Activated T-cell treated with anti-CD3 and anti-CD28 coated beads for 48 hours (primary cell): ENCODE data around the gene SOX2.

ENCODE experiments used
- DNase-seq: peaks from one replicate; pipeline ENCODE4 v3.0.0-alpha.2; 2020; ENCODE audit warnings: low read depth

Gene SOX2

DNA sequence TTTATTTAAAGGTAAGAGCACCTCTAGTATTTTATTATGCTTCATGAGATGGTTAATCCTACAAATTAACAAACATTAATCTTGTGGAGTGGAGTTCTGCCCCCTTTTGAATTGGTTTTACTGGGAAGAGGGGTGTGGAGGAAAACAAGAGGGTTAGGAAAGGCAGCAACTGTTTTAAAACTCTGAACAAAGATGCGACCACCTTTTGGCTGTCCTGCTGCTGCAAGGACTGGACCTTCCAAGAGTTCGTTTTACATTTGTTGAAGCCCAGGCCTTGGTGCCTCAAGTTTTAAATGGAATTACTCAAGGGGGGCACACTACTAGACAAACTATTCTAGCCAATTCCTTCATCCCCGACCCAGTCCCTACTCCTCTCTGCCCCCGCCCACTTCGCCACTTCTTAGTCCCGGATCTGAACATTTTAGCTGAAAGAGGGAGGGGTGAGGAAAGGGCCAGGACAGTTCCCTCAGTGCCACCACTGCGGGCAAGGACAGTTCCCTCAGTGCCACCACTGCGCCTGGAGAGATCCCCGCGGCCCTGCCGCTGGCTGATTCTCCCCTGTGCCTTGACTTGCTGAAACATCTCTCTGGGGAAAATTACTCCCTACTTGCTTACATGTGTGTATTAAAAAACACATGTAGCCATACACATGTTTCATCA is 11.2 kb downstream of the SOX2 start:
- DNase-seq: no peak

DNA sequence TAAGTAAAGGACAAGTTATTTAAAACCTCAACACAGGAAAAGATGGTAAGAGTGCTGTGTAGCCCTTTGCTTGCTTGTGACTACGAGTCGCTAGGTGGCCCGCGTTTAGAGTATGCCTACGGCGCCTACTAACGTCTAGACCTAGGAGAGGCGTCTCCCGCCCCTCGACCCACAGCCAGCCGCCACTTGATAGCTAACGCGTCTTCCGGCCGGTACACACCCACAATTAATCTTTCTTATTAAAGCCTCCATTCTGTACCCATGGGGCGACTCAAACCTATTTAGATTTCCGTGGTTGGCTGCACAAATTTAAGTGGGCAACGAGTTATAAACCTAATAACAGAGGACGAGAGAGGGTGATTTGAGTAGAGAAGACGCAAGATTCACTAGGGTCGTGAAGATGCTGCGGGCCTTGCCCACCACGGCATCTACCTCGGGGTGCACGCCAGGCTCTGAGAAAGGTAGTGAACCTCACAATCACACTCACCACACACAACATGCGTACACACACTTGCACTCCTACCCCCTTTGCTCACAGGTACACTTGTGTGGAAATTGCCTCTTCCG is 12.0 kb downstream of the SOX2 start:
- no peak for DNase-seq

DNA sequence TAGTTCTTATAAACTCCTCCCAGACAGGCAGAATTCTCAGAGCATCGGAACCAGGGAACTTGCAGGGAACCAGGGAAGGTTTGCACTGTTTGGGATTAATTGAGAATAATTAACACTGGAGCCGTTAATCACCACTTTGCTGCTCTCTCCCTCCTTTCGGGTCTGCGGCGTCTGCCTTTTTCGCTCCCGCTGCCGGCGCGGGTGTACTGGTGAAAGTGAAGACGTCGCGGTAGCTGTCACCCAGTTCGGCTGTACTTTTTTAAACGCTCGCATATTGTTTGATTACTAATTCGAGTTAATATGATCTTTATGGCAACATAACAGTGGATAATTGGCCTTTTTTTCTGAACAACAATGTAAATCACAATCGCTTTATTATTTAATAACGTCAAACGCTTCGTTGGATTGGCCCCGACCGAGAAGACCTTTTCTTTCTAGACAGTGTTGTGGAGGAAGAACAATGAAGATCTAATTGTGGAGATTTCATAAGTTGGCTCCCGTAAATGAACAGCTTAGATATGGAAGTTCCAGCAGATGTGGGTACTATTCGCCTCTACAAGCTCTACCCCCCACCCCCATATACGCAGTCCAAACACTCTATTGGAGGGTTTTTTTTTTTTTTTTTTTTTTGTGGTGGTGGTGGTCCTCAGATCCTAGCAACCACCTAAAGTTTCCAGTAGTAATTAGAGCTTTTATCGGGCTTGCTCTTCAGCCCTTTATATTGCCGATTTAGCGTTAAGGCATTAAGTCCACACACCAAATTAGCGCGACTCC is 12.7 kb downstream of the SOX2 start:
- DNase-seq: no peak

DNA sequence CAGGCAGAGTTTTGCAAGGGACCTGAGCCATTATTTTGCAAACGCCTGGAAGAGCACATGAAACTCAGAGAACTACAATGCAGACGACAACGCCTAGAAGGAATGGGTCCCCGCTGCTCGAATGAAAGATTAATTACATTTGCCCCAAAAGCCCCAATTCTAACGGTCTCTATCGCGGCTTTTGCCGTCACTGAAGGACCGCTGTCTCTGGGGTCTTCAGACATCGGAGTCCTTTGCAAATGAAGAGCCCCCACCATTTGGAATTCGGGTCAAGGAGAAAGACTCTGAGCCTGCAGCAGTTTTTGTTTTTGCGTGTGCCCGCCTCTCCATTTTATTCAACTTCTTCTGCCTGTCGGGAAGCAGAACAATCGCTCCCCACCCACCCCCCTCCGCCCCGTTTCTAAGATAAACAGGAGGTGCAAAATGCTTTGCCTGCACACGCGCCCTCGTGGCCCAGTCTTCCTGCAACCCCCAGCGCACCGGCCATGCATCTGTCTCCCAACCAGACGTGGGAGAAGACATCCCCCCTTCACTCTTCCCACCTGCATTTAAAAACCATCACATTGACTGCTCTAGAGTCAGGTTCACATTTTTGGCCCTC is 13.5 kb downstream of the SOX2 start:
- no peak for DNase-seq

DNA sequence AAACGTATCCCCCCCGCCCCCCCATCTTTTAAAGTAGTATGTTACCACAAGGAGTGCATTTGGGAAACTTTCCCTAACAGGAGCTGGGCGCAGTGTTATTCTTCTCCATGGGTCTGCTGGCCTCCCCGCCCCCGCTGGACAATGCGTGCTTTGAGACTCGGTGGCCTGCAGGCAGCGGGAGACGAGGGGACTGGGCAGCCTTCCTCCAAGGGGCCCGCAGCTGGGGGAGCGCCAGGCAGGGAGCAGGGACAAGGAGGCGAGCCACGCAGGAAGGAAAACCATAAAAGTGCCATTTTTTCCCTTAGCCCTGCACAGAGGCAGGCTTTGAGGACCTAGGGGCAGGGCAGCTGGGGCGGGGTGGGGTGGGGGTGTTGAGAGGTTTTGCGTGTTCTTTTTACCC is 14.1 kb downstream of the SOX2 start:
- no peak for DNase-seq

DNA sequence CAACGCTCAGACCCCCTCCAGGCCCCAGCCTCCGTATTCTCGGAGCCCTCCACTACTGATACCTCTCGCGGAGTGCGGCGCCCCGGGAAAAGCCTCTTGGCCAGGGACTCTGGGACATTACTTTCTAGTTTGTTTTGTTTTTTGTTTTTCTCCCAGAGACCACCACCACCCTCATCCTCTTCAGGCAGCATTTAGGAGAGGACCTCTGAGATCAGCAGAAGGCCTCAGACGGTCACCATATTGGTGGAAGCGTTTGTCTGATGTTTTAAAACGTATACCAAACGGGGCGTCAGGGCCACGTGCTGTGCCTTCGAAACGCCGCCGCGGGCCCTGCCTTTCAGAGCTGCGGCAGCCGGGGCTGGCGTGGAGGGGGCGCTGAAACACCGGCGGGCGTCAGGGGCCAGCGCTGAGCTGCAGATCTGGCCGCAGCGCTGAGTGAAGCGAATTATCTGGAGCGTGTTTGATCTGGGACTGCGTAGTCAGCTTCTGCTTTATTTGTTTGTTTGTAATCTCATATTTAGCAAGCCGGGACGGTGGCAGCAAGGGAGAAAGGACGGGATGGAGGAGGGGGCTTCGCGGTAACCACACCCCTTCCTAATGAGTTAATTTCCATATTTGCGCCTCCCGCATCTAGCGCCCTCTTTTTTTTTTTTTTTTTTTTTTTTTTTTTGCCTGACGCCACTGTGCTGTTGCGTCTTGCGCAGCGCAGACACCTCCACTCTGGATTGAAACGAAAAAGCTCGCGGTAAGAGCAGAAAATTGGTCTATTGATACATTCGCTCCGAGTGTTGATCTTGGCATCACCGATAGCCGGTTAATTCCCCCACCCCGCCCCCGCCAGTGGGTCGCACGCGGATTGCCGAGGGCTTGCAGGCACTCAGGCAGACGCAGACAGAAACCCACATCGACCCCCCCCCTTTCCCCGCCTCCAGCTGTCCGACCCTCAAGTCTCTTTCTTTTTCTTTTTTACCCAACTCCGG is 14.9 kb downstream of the SOX2 start:
- DNase-seq: no peak

DNA sequence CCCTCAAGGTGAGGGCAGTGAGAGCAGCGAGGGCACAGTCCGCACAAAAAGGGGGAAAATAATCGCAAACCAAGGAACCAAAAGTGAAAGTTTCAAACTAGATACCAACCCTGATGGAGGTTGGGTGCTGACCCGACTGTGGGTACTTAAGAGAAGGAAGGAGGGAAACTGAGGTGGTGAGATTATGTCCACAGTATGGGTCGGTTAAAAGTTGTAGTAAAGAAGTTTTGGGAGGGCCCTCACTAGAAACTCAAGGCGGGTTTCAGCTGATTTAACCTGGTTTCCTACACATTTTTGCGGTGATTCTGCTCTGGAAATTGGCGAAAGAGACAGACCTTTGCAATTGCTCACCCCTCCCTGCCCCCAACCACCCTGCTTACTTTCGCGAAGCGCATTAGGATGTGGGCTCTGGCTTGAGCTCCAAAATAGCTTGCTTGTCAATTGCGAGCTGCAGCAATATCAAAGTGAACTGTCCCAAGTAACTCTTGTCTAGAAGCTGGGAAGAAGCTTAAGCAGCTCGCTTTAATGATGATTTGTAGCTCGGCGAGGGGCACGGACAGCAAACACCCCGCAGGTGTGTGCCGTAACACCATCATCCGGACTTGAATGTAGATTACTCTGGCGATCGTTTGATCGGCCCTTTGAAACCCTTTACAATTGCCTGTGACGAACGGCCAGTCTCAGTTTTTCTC is 15.8 kb downstream of the SOX2 start:
- DNase-seq: no peak

DNA sequence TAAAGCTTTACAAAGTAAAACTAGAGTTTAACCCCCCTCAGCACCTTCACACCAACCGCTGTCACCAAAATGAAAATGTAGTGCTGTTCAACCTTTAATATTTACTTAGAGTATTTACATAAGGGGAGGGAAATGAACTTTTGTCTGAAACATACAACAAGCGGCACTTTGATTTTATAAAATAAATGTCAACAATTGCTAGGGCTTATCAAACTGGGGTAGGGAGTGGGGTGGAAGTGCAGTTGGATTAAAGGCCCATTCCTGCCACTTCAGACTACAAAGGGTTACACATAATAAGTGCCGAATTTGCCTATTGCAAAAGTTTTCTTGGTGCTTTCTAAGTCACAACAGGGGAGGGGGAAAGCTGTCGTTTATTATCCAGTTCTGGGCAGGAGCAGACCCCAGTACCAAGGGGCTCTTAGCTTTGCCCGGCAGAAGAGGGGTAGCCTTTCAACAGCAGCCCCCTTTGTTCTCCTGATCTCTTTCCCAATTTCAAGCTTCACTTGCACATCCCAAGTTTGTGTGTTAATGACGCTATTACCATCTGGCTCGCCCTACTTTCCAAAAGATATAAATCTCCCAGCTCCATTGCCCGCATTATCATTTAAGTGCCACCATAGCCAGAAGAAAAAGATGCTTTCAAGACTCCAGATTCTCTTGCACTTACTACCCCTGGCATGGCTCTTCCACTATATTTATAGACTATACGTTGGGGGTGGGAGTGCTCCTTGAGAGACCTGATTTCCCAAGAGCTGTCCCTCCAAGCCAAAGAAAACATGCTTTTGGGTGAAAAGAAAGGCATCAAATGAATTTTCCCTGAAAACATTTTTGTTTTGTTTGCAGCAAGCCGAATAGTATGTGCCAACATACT is 17.0 kb downstream of the SOX2 start:
- DNase-seq: no peak

DNA sequence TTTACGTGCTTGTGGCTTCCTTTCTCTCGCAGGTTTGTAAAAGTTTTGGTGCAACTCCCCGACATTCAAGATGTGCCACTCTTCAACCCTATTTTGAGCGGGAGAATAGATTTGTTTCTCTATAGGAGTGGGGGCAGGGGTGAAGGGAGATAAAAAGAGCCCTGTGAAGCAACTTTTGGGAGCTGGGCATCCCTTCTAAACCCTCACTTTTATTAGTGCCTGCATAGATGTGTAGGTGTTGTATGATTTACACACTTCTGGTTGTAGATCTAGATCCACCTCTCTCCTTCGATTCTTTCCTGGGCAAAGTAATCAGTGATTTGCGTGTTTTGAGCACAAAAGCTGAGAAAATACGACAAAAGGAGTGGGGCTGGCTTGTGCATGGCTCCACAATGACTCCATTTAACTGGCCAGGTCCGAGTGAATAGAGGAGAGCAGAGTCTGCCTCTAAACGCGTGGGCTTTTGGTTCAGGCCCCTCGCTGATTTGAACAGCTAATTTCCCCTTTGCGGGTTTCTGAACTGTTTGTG is 17.7 kb downstream of the SOX2 start:
- DNase-seq: no peak

DNA sequence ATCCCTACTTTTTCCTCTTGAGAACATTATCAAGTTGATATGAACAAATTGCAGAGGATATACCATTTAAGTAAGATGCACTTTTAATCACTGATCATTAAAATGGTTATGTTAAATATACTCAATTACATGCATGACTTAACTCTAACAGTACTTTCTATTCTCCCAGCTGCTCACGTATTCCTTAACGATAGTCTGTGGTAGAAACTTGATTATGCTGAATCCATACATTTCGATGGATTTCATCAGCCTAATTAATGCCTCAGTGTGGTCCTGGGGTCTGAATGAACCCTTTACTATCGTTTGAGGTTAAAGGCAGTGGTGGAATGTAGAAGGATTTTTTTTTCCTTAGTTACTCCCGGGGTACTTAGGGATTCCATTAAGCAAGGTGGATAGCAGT is 18.6 kb downstream of the SOX2 start:
- no peak for DNase-seq

DNA sequence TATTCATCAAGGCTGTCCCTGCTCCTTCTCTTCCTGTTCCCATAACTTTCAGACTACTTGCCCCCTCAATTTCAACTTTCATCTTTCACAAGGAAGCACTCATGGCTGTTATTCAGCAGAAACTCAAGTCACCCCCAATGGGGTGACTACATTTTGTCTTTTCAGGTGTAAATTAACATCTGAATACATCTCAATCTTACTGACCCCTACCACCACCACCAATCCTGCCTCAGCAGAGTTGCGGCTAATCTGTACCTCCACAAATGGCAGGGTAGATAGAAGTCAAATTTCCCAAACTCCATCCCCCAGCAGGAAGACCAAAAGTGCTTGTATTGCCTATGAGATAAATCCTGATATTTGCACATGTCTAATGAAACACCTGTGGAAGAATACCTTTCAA is 19.2 kb downstream of the SOX2 start:
- DNase-seq: no peak

DNA sequence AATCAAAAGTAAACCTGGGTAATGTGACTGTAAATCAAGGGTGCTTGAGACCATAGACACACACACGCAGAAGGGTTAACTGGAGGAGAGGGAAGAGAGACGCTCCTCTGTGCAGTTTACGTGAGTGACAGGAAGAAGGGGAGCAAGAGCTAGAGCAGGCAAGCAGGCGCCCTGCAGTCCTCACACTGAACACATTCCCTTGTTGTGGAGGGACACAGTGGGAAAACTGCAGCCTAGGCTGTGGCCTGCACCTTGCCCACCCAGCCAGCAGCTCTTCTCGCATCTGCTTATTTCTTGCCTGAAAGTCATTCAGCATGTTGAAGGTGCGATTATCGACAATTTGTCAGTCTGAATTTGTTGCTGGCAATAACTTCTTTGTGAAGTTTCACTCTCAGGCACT is 24.2 kb downstream of the SOX2 start:
- no peak for DNase-seq

DNA sequence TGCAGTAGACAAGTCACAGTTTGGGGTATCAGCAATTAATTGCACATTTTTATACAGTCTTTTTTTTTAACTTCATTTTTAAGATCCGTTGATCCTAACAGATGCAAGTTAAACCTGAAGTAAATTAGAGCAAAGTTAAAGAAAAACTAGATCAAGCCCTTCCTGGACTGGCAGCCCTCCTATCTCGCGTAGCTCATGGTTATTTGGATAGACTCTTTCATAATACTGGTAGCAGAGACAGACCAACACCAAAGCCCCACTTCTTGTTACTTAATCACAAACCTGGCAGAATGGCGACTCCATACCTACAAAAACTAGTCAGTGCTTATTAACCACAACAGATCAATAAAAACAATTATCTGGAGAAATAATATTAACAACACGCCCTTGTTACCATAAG is 26.8 kb downstream of the SOX2 start:
- no peak for DNase-seq

DNA sequence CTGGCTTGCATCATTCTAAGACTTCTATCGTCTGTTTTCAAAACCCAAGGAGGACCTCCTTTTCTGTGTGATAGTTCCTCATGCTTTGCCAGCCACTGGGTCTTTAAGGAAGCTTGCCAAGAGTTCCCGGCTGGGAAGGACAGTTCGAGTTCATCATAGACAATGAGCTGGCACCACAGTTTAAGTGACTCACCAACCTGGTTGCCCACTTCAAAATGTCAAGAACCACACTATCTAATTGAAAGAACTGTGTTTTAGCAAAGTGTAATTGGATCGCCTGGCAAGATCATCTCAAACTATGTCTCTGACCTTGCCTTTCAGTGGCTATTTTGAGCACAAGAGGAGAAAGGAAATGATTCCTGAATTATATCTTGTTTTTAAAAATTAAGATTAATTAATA is 27.9 kb downstream of the SOX2 start:
- no peak for DNase-seq

DNA sequence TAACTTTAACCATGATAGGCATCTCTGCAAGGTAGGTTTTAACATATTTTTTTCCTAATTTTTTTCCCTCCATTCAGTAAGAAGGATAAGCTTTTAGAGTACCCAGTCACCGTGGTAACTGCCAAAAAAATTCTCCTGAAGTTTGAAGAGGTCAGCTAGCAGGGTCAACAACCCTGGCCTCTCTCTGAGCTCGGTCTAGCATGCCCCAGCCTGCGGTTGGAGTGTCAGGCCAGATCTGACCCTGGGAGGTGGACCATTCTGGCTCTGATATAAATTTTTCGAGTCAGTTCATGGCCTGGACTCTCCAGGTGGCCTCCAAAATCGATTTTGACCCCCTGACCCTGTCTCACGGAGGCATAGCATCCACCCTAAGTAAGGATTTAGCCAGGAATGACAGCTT is 29.7 kb downstream of the SOX2 start:
- no peak for DNase-seq

DNA sequence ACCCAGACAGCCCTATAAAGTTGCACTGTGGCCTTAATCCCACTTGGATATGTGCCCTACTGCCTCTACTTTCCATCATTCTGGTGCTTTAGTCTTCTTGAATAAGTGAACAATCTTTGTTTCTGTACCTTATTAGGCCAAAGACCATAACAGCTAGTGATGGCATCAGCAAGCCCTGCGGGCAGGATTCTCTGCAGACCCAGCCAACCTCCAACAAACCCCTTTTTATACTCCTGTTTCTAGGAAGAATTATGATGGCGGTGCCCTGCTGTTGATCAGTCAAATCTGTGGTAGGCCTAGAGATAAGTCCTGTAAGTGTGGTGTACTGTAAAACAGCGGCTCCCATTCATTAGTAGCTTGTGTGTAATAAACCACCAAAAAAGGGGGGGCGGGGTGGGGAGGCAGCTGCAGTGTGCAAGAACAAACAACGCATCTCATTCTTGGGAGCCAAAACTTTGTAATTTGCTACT is 40.5 kb downstream of the SOX2 start:
- no peak for DNase-seq

DNA sequence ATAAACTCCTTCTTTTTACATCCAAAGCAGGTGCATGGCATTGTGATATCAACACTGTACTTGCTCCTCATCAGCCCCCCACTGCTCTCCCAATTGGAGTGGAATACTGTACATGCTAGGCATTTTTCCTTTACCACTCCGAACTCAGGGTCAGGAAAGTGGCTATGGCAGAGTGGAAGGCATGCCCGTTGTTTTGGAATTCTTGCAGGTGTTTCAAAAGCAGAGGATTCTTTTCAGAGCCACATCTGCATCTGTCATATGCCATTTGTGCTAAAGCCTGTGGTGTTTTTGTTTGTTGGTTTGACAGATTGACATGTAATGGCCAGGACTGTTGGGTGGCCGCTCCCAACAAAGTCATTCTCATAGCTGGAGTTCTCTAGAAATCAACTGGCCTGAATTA is 41.7 kb downstream of the SOX2 start:
- no peak for DNase-seq

DNA sequence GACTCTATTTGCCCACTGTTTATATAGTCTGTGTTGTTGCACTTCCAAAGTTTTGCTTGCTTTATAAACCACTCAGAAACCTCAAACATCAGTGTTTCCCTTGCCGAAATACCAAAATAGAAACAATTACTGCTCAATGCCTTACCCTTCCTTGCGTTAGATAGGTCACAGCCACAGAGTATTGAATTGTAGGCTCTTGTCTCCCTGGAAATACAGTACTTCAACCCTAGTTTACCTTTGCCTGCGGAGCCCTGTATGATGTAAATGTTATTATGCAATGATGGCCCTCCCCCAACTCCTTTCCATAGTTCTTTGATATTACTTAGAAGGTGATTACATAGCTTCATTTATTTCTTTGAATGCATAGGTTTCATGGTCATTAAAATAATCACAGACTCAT is 44.2 kb downstream of the SOX2 start:
- no peak for DNase-seq

DNA sequence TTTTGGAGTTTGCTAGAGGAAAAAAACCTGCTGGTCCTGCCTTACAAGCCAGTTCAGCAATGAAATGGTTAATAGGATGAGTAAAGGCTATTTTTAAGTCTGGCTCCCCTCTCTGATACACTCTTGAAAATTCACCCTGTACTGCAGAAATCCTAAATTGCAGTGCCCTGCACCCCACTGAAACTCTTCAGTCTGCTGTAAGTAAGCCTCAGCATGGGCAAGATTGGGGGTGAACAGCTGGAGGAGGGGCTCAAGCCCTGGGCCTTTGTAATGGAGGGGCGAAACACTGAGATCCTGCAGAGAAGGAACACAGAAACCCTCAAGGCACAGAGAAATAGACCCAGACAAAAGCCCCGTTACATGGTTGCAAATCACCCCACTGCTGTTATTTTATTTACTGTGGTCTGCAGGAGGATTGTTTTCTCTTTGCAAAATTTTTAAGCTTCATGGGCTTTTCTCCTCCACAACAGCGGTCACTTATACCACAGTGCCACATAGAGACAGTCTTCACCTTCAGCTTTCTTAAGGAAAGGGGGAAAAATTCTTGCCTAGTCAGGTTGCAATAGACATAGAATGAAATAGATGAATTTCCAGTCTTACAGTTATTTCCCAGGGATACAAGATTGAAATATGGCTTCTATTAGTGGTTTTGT is 45.0 kb downstream of the SOX2 start:
- DNase-seq: no peak
